HFFc6 (cell line): ENCODE measurements around the gene SGTB. TPM values are rescaled to one million over a fixed set of nuclear protein-coding genes. Genes with fewer than 3 reads are reported as not detected.
"Not testable (repeated sequence)": the region's sequence is repeated elsewhere in the genome, so short reads cannot be mapped to it uniquely, and the experiment has no call there.

Source experiments
- DNase-seq: peaks from one replicate; pipeline ENCODE4 v3.0.0-alpha.2; 2018
- H3K27ac Mint-ChIP-seq: 2 replicates; pipeline ENCODE4 v1.8.0; 2020; ENCODE audit warnings: mild to moderate bottlenecking, mixed read lengths
- H3K27me3 Mint-ChIP-seq: 2 replicates; pipeline ENCODE4 v1.8.0; 2021; ENCODE audit warnings: mild to moderate bottlenecking, moderate library complexity, mixed read lengths; ENCODE audit not compliant: insufficient read depth
- H3K36me3 Mint-ChIP-seq: 2 replicates; pipeline ENCODE4 v1.8.0; 2021; ENCODE audit warnings: low read depth, mixed read lengths
- H3K4me1 Mint-ChIP-seq: 2 replicates; pipeline ENCODE4 v1.8.0; 2020; ENCODE audit warnings: low read depth, mixed read lengths
- H3K4me3 Mint-ChIP-seq: 2 replicates; pipeline ENCODE4 v1.8.0; 2020; ENCODE audit warnings: mild to moderate bottlenecking, moderate library complexity, mixed read lengths
- H3K9me3 Mint-ChIP-seq: 2 replicates; pipeline ENCODE4 v1.8.0; 2020; ENCODE audit warnings: mild to moderate bottlenecking, mixed read lengths
- CTCF ChIP-seq: fragments of 200-600 bp; sonication (generic); IDR thresholded peaks from 2 replicates; pipeline ENCODE4 v1.5.0; 2021; ENCODE audit warnings: antibody characterized with exemption, mild to moderate bottlenecking
- total RNA-seq, 6 experiments: library from RNA; stranded (reverse); fragmentation: NEBNext Ultra II Directional; extraction: Animal tissue kit (Norgen Biotek cat#: 25700); gene quantifications; 2 replicates in 1 of 6; 3 replicates in 5 of 6; pipeline ENCODE4 v1.2.3, GENCODE V29; 2021

The SGTB gene
- total RNA-seq, 6 experiments from 2014 or later, result 25.7 to 32.7 (median 30.1) TPM

DNA sequence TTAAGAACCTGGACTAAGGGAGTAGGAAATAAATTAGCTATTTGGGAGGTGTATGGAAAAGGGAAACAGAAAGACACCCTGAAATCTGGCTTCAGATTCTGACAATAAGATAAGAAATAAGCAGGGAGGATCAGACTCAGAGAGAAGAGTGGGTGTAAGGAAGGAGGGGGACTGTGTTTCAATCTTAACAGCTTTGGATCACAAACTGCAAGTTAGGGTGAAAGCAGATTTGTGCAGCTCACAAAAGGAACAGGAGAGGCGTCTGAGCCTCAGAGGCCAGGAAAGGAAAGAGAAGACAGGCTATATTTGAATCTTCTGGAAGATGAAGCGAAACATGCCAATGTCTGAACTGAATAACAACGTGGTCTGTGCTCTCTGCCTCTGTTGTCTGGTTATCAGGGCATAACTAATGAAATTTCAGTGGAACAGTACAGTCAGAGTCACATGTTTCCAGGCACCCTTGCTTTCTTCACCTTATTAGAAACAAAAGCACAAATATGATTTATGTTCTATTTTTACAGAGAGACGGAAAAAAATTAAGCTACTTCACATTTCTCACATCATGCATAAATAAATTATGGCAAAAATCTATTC lies 26.6 kb downstream of the SGTB start:
- H3K36me3 Mint-ChIP-seq, result peaks cover 22% of the 10 kb centered on the region
- TF ChIP-seq CTCF, result no peak
- no peak overlapping the region for H3K27ac Mint-ChIP-seq
- no peak for DNase-seq
- no peaks in the 10 kb centered on the region for H3K9me3 Mint-ChIP-seq
- H3K27me3 Mint-ChIP-seq, result no peaks in the 10 kb centered on the region
- no peaks in the 10 kb centered on the region for H3K4me1 Mint-ChIP-seq
- no peak overlapping the region for H3K4me3 Mint-ChIP-seq

- Mint-ChIP-seq H3K27me3 (no peaks in the 10 kb centered on the region), H3K36me3 (peaks cover 6% of the 10 kb centered on the region; the same call in 1 of the 2 replicates), H3K27ac (no peak overlapping the region), H3K4me1 (no peaks in the 10 kb centered on the region), H3K9me3 (no peaks in the 10 kb centered on the region), H3K4me3 (no peak overlapping the region)
- TF ChIP-seq CTCF, result no peak
- DNase-seq, result no peak
Measured at GRCh38 chr5:65693121-65693520, 28.8 kb downstream of the SGTB start.

GRCh38 chr5:65682148-65682547 lies 39.8 kb downstream of the SGTB start:
- H3K36me3 Mint-ChIP-seq, result peaks cover 48% of the 10 kb centered on the region

GRCh38 chr5:65676056-65676455 lies 45.9 kb downstream of the SGTB start:
- DNase-seq, H3K9me3 Mint-ChIP-seq, H3K27ac Mint-ChIP-seq, H3K27me3 Mint-ChIP-seq, H3K4me3 Mint-ChIP-seq: not testable (repeated sequence)
- peaks cover 37% of the 10 kb centered on the region for H3K4me1 Mint-ChIP-seq
- peaks cover 48% of the 10 kb centered on the region for H3K36me3 Mint-ChIP-seq

More at GRCh38 chr5:65682148-65682547, 39.8 kb downstream of the SGTB start:
- Mint-ChIP-seq H3K27ac (no peak overlapping the region), H3K9me3 (no peaks in the 10 kb centered on the region), H3K4me3 (no peak overlapping the region), H3K27me3 (no peaks in the 10 kb centered on the region), H3K4me1 (no peaks in the 10 kb centered on the region)
- DNase-seq, result no peak
- no peak for TF ChIP-seq CTCF

GRCh38 chr5:65674749-65675148 lies 47.2 kb downstream of the SGTB start:
- peaks cover 37% of the 10 kb centered on the region for H3K4me1 Mint-ChIP-seq
- H3K4me3 Mint-ChIP-seq, result no peak overlapping the region
- H3K36me3 Mint-ChIP-seq, result peaks cover 39% of the 10 kb centered on the region
- no peaks in the 10 kb centered on the region for H3K27me3 Mint-ChIP-seq
- DNase-seq, result no peak
- H3K27ac Mint-ChIP-seq, result no peak overlapping the region; the same call in 1 of the 2 replicates
- H3K9me3 Mint-ChIP-seq, result no peaks in the 10 kb centered on the region
- no peak for TF ChIP-seq CTCF

GRCh38 chr5:65672796-65673195 lies 49.1 kb downstream of the SGTB start:
- Mint-ChIP-seq H3K27ac (peak overlapping the region; percentile 46), H3K4me1 (peaks cover 37% of the 10 kb centered on the region), H3K4me3 (no peak overlapping the region; the same call in 1 of the 2 replicates), H3K27me3 (peaks cover 2% of the 10 kb centered on the region; the same call in 1 of the 2 replicates), H3K36me3 (peaks cover 26% of the 10 kb centered on the region; the same call in 1 of the 2 replicates), H3K9me3 (no peaks in the 10 kb centered on the region)
- no peak for TF ChIP-seq CTCF
- DNase-seq, result peak; percentile 67
